Mesothelial cell of epicardium (in vitro differentiated cells): ENCODE measurements around the gene WWOX. TPM values are rescaled to one million over a fixed set of nuclear protein-coding genes. Genes with fewer than 3 reads are reported as not detected.

Experiments
- DNase-seq, 2 experiments: peaks; one replicate each; pipeline ENCODE4 v3.0.0; 2021; ENCODE audit warnings: low spot score in 2 of 2; ENCODE audit not compliant: unreplicated experiment in 2 of 2
- H3K27ac Mint-ChIP-seq: 2 replicates; pipeline ENCODE4 v1.8.0; 2021; ENCODE audit warnings: mixed read lengths
- H3K27me3 Mint-ChIP-seq: 2 replicates; pipeline ENCODE4 v1.8.0; 2021; ENCODE audit warnings: low read depth, mixed read lengths
- H3K36me3 Mint-ChIP-seq: 2 replicates; pipeline ENCODE4 v1.8.0; 2021; ENCODE audit warnings: mixed read lengths
- H3K4me1 Mint-ChIP-seq: 2 replicates; pipeline ENCODE4 v1.8.0; 2021; ENCODE audit warnings: mixed read lengths
- H3K4me3 Mint-ChIP-seq: 2 replicates; pipeline ENCODE4 v1.8.0; 2021; ENCODE audit warnings: mild to moderate bottlenecking, moderate library complexity, mixed read lengths
- H3K9me3 Mint-ChIP-seq: 2 replicates; pipeline ENCODE4 v1.8.0; 2021; ENCODE audit warnings: mixed read lengths
- CTCF ChIP-seq: fragments of 200-600 bp; sonication (generic); IDR thresholded peaks from one replicate; pipeline ENCODE4 v1.5.0; 2021; ENCODE audit warnings: antibody characterized with exemption; ENCODE audit not compliant: unreplicated experiment
- total RNA-seq: library from RNA; stranded (reverse); gene quantifications from 3 replicates; pipeline ENCODE4 v1.2.1, GENCODE V29; 2021

WWOX gene
- total RNA-seq, 1 donor from 2014 or later, result 29.7 TPM

- peak overlapping the region; percentile 47 for H3K27ac Mint-ChIP-seq
- no peaks in the 10 kb centered on the region for H3K36me3 Mint-ChIP-seq
- no peak for DNase-seq
- no peaks in the 10 kb centered on the region for H3K27me3 Mint-ChIP-seq
- no peaks in the 10 kb centered on the region for H3K9me3 Mint-ChIP-seq
- no peak for TF ChIP-seq CTCF
- no peak overlapping the region for H3K4me3 Mint-ChIP-seq
- peaks cover 13% of the 10 kb centered on the region for H3K4me1 Mint-ChIP-seq
Observed at GRCh38 chr16:78715106-78715505, 615.7 kb downstream of the WWOX start.

GRCh38 chr16:78715673-78716072 lies 616.2 kb downstream of the WWOX start:
- DNase-seq, result no peak
- no peak for TF ChIP-seq CTCF
- no peak overlapping the region for H3K27ac Mint-ChIP-seq

GRCh38 chr16:78718141-78718540 lies 618.7 kb downstream of the WWOX start:
- no peaks in the 10 kb centered on the region for H3K36me3 Mint-ChIP-seq
- peaks cover 18% of the 10 kb centered on the region for H3K4me1 Mint-ChIP-seq
- no peaks in the 10 kb centered on the region for H3K27me3 Mint-ChIP-seq
- H3K9me3 Mint-ChIP-seq, result no peaks in the 10 kb centered on the region
- TF ChIP-seq CTCF, result no peak
- no peak for DNase-seq
- H3K27ac Mint-ChIP-seq, result no peak overlapping the region
- no peak overlapping the region for H3K4me3 Mint-ChIP-seq

More at GRCh38 chr16:78715673-78716072, 616.2 kb downstream of the WWOX start:
- H3K36me3 Mint-ChIP-seq, result no peaks in the 10 kb centered on the region
- H3K27me3 Mint-ChIP-seq, result no peaks in the 10 kb centered on the region
- no peak overlapping the region for H3K4me3 Mint-ChIP-seq
- H3K4me1 Mint-ChIP-seq, result peaks cover 17% of the 10 kb centered on the region
- H3K9me3 Mint-ChIP-seq, result no peaks in the 10 kb centered on the region

GRCh38 chr16:78720416-78720815 lies 621.0 kb downstream of the WWOX start:
- Mint-ChIP-seq H3K9me3 (no peaks in the 10 kb centered on the region), H3K4me1 (peaks cover 11% of the 10 kb centered on the region), H3K27ac (no peak overlapping the region), H3K36me3 (no peaks in the 10 kb centered on the region), H3K27me3 (no peaks in the 10 kb centered on the region), H3K4me3 (no peak overlapping the region)
- no peak for DNase-seq
- TF ChIP-seq CTCF, result no peak

- no peaks in the 10 kb centered on the region for H3K36me3 Mint-ChIP-seq
- H3K27me3 Mint-ChIP-seq, result no peaks in the 10 kb centered on the region
Observed at GRCh38 chr16:78727536-78727935, 628.1 kb downstream of the WWOX start.

More at GRCh38 chr16:78727536-78727935, 628.1 kb downstream of the WWOX start:
- Mint-ChIP-seq H3K4me1 (no peaks in the 10 kb centered on the region), H3K4me3 (no peak overlapping the region), H3K27ac (no peak overlapping the region), H3K9me3 (no peaks in the 10 kb centered on the region)
- DNase-seq, result no peak
- no peak for TF ChIP-seq CTCF
